GM12878 (cell line): ENCODE results near the gene TSC22D1. TPM values are rescaled to one million over a fixed set of nuclear protein-coding genes. Genes with fewer than 3 reads are reported as not detected.

ENCODE experiments used
- FOXK2 ChIP-seq: fragments of 450-650 bp; IDR thresholded peaks from 2 replicates; pipeline ENCODE4 v1.6.1; 2017; ENCODE audit warnings: mild to moderate bottlenecking, moderate library complexity
- HDAC6 ChIP-seq: fragments of 200-600 bp; sonication (generic); IDR thresholded peaks from one replicate; pipeline ENCODE4 v1.8.0; 2017; ENCODE audit warnings: antibody characterized with exemption; ENCODE audit not compliant: unreplicated experiment
- KLF5 ChIP-seq: fragments of 450-650 bp; IDR thresholded peaks from 2 replicates; pipeline ENCODE4 v1.6.1; 2014; ENCODE audit warnings: mild to moderate bottlenecking; ENCODE audit not compliant: partially characterized antibody
- MTA2 ChIP-seq: fragments of 450-650 bp; IDR thresholded peaks from 2 replicates; pipeline ENCODE4 v1.6.1; 2016; ENCODE audit warnings: low read depth, mild to moderate bottlenecking, moderate library complexity
- NRF1 ChIP-seq: conservative IDR thresholded peaks from 2 replicates; pipeline ENCODE4 v1.6.1; 2011; ENCODE audit warnings: mild to moderate bottlenecking, low read depth, low read length, improper control_type of control experiment
- PBX3 ChIP-seq: IDR thresholded peaks from 2 replicates; pipeline ENCODE4 v1.6.1; 2011; ENCODE audit warnings: mild to moderate bottlenecking, low read depth, low read length, moderate library complexity; ENCODE audit not compliant: insufficient replicate concordance
- SUZ12 ChIP-seq: fragments of 200-600 bp; sonication (generic); IDR thresholded peaks from one replicate; pipeline ENCODE4 v1.6.1; 2018; ENCODE audit warnings: antibody characterized with exemption, mild to moderate bottlenecking; ENCODE audit not compliant: unreplicated experiment
- ZNF687 ChIP-seq: fragments of 450-650 bp; IDR thresholded peaks from 2 replicates; pipeline ENCODE4 v1.6.1; 2017; ENCODE audit warnings: mild to moderate bottlenecking, moderate library complexity
- ZZZ3 ChIP-seq: IDR thresholded peaks from 2 replicates; pipeline ENCODE4 v1.6.1; 2011; ENCODE audit warnings: low read depth; ENCODE audit not compliant: control insufficient read depth, insufficient read length
- polyA plus RNA-seq, 11 experiments: library from polyadenylated mRNA; depleted of rRNA in 4 of 11; unstranded in 6 of 11; stranded (reverse) in 5 of 11; fragments of >200 nt; fragmentation: Nextera tagmentation in 4 of 11; fragmentation: Illumina TruSeq in 1 of 11; extraction: Ambion mirVana in 4 of 11; extraction: Trizol in 1 of 11; gene quantifications; 1 replicate in 1 of 11; 2 replicates in 10 of 11; pipeline versions ENCODE4 v1.2.1 to v1.2.3, GENCODE V29; 2011 to 2016; ENCODE audit warnings: inconsistent platforms in 2 of 11, missing spikeins in 2 of 11, low read depth in 1 of 11
- total RNA-seq, 4 experiments: library from RNA; depleted of rRNA in 3 of 4; stranded (reverse); fragments of >200 nt in 3 of 4; fragmentation: Illumina TruSeq in 1 of 4; extraction: Trizol in 1 of 4; gene quantifications; 2 replicates each; pipeline versions ENCODE4 v1.2.1 to v1.2.3, GENCODE V29; 2013 to 2021
- TF ChIP-seq, protein P1 (sequence below): IDR thresholded peaks from 2 replicates; pipeline ENCODE4 v1.6.1; 2012; ENCODE audit warnings: improper control_type of control experiment, low read depth, low read length; ENCODE audit not compliant: insufficient replicate concordance

The TSC22D1 gene
- total and polyA plus RNA-seq, 10 of the 15 experiments (the other 5 are each of a cell fraction or from before 2014, with no cell fraction given) = 0.37 to 15.7 (median 7.5) TPM

GRCh38 chr13:44403461-44404056 lies 172.6 kb downstream of the TSC22D1 start (continued):
- TF ChIP-seq SUZ12 (no peak), KLF5 (no peak), PBX3 (no peak), HDAC6 (no peak), ZZZ3 (no peak), ZNF687 (no peak), FOXK2 (no peak), NRF1 (no peak), MTA2 (no peak)
- TF ChIP-seq, protein P1, sequence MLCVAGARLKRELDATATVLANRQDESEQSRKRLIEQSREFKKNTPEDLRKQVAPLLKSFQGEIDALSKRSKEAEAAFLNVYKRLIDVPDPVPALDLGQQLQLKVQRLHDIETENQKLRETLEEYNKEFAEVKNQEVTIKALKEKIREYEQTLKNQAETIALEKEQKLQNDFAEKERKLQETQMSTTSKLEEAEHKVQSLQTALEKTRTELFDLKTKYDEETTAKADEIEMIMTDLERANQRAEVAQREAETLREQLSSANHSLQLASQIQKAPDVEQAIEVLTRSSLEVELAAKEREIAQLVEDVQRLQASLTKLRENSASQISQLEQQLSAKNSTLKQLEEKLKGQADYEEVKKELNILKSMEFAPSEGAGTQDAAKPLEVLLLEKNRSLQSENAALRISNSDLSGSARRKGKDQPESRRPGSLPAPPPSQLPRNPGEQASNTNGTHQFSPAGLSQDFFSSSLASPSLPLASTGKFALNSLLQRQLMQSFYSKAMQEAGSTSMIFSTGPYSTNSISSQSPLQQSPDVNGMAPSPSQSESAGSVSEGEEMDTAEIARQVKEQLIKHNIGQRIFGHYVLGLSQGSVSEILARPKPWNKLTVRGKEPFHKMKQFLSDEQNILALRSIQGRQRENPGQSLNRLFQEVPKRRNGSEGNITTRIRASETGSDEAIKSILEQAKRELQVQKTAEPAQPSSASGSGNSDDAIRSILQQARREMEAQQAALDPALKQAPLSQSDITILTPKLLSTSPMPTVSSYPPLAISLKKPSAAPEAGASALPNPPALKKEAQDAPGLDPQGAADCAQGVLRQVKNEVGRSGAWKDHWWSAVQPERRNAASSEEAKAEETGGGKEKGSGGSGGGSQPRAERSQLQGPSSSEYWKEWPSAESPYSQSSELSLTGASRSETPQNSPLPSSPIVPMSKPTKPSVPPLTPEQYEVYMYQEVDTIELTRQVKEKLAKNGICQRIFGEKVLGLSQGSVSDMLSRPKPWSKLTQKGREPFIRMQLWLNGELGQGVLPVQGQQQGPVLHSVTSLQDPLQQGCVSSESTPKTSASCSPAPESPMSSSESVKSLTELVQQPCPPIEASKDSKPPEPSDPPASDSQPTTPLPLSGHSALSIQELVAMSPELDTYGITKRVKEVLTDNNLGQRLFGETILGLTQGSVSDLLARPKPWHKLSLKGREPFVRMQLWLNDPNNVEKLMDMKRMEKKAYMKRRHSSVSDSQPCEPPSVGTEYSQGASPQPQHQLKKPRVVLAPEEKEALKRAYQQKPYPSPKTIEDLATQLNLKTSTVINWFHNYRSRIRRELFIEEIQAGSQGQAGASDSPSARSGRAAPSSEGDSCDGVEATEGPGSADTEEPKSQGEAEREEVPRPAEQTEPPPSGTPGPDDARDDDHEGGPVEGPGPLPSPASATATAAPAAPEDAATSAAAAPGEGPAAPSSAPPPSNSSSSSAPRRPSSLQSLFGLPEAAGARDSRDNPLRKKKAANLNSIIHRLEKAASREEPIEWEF = no peak
- TF ChIP-seq, all 136 proteins: peak for 0
